Neuronal stem cell (in vitro differentiated cells): ENCODE measurements around the gene SNX15.
A peak's percentile ranks its signal among the peaks of the same experiment; 100 is the strongest.

ENCODE experiments used
- DNase-seq: peaks from one replicate; pipeline ENCODE4 v3.0.0-alpha.2; 2013; ENCODE audit warnings: low spot score
- H2AFZ ChIP-seq: one replicate; pipeline ENCODE4 v1.6.1; 2013; ENCODE audit warnings: mild to moderate bottlenecking, low read length, inconsistent platforms
- H2AK5ac ChIP-seq: 2 replicates; pipeline ENCODE4 v1.6.1; 2013; ENCODE audit warnings: low read depth, mild to moderate bottlenecking, inconsistent platforms, low read length, moderate library complexity, mixed read lengths
- H2BK120ac ChIP-seq: 2 replicates; pipeline ENCODE4 v1.6.1; 2013; ENCODE audit warnings: low read depth, mild to moderate bottlenecking, inconsistent platforms, low read length, moderate library complexity, mixed read lengths
- H2BK12ac ChIP-seq: one replicate; pipeline ENCODE4 v1.6.1; 2013; ENCODE audit warnings: low read length, inconsistent platforms
- H2BK15ac ChIP-seq: 2 replicates; pipeline ENCODE4 v1.6.1; 2013; ENCODE audit warnings: mild to moderate bottlenecking, low read length, inconsistent platforms, mixed read lengths
- H2BK5ac ChIP-seq: one replicate; pipeline ENCODE4 v1.6.1; 2013; ENCODE audit warnings: inconsistent platforms, mild to moderate bottlenecking, low read length, moderate library complexity
- H3K14ac ChIP-seq: one replicate; pipeline ENCODE4 v1.6.1; 2013; ENCODE audit warnings: low read length, inconsistent platforms
- H3K18ac ChIP-seq: 2 replicates; pipeline ENCODE4 v1.6.1; 2013; ENCODE audit warnings: low read length, inconsistent platforms
- H3K23ac ChIP-seq: 2 replicates; pipeline ENCODE4 v1.6.1; 2013; ENCODE audit warnings: low read depth, mild to moderate bottlenecking, mixed read lengths, low read length, inconsistent platforms; ENCODE audit not compliant: poor library complexity
- H3K27ac ChIP-seq: replicated peaks from 3 replicates; pipeline ENCODE4 v1.5.1; 2013; ENCODE audit warnings: low read length, inconsistent platforms
- H3K27me3 ChIP-seq, 3 experiments: 2 replicates each; pipeline ENCODE4 v1.6.1; 2013; ENCODE audit warnings: low read length in 3 of 3, mild to moderate bottlenecking in 2 of 3, inconsistent platforms in 1 of 3, low read depth in 1 of 3, mixed read lengths in 1 of 3, moderate library complexity in 1 of 3; ENCODE audit not compliant: control insufficient read depth in 3 of 3, insufficient read depth in 3 of 3
- H3K36me3 ChIP-seq, 2 donors: replicated peaks in 1 of 2; 2 replicates each; pipeline ENCODE4 v1.6.1; 2013; ENCODE audit warnings: low read length in 2 of 2; ENCODE audit not compliant: control insufficient read depth in 2 of 2, insufficient read depth in 2 of 2
- H3K4ac ChIP-seq: 2 replicates; pipeline ENCODE4 v1.6.1; 2013; ENCODE audit warnings: inconsistent platforms, mild to moderate bottlenecking, low read length, moderate library complexity
- H3K4me1 ChIP-seq, 2 donors: 1 replicate in 1 of 2; 2 replicates in 1 of 2; pipeline ENCODE4 v1.6.1; 2013; ENCODE audit warnings: low read length in 2 of 2, low read depth in 1 of 2; ENCODE audit not compliant: control insufficient read depth in 2 of 2, insufficient read depth in 1 of 2
- H3K4me2 ChIP-seq: one replicate; pipeline ENCODE4 v1.6.1; 2013; ENCODE audit warnings: mild to moderate bottlenecking, low read length, inconsistent platforms; ENCODE audit not compliant: insufficient read depth, poor library complexity, severe bottlenecking
- H3K4me3 ChIP-seq, 2 donors: 2 replicates each; pipeline ENCODE4 v1.5.1; 2013; ENCODE audit warnings: low read length in 2 of 2, mild to moderate bottlenecking in 2 of 2, inconsistent platforms in 1 of 2, moderate library complexity in 1 of 2
- H3K79me1 ChIP-seq: one replicate; pipeline ENCODE4 v1.6.1; 2013; ENCODE audit warnings: low read depth, mild to moderate bottlenecking, inconsistent platforms, low read length, moderate library complexity
- H3K9ac ChIP-seq: one replicate; pipeline ENCODE4 v1.6.1; 2013; ENCODE audit warnings: mild to moderate bottlenecking, low read depth, low read length, inconsistent platforms; ENCODE audit not compliant: poor library complexity
- H3K9me3 ChIP-seq, 2 donors: replicated peaks in 1 of 2; 2 replicates each; pipeline versions ENCODE3 to v1.6.1; 2013; ENCODE audit warnings: low read length in 2 of 2, mild to moderate bottlenecking in 2 of 2, inconsistent platforms in 1 of 2, low read depth in 1 of 2, mixed read lengths in 1 of 2, moderate library complexity in 1 of 2; ENCODE audit not compliant: control insufficient read depth in 2 of 2, insufficient read depth in 1 of 2
- H4K8ac ChIP-seq: one replicate; pipeline ENCODE4 v1.6.1; 2013; ENCODE audit warnings: low read depth, mild to moderate bottlenecking, inconsistent platforms, low read length, moderate library complexity
- H4K91ac ChIP-seq: one replicate; pipeline ENCODE4 v1.6.1; 2013; ENCODE audit warnings: low read length, low read depth, mild to moderate bottlenecking, inconsistent platforms; ENCODE audit not compliant: poor library complexity
- WGBS, 2 donors: extraction: QIAGEN DNeasy Blood & Tissue Kit; methylation state at CpG; one replicate each; pipeline ENCODE4 v1.1.7; 2013; ENCODE audit warnings: missing lambda C conversion rate in 2 of 2, mixed read lengths in 1 of 2; ENCODE audit not compliant: insufficient read length in 2 of 2, insufficient replicate concordance in 1 of 2; ENCODE audit errors: extremely low coverage in 2 of 2; 5-methylcytosine and 5-hydroxymethylcytosine counted together

SNX15 gene

DNA sequence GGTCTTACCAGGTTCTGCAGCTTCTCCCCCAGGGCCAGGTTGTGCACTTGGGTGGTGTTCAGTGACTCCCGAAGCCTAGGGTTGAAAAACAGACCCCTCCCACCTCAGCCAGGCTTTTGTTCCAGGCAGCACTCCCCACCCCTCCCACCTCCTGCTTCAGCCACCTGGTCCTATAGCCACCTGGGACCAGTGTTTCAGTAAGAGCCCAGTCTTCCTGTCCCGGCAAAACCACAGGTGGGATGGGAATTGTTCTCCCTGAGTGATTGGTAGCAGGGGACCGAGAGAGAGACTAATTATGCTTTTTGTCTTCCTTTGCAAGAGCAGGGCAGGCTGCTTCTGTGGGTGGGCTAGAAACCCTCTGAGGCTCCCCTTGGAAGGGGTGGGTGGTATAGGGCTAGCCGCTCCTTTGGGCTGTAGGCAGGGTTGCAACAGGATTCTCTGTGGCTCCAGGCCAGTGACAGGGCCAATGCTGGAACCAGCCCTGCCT lies 39.6 kb downstream of the SNX15 start:
- Histone ChIP-seq H3K23ac (no peak overlapping the region), H2BK120ac (no peak overlapping the region), H3K18ac (peak overlapping the region; percentile 61), H2BK15ac (peak overlapping the region; percentile 6), H2AK5ac (no peak overlapping the region), H3K4me3 (no peak overlapping the region), H4K91ac (no peak overlapping the region), H3K79me1 (no peaks in the 10 kb centered on the region), H3K9me3 (no peaks in the 10 kb centered on the region), H3K27ac (no peak overlapping the region), H2BK12ac (no peak overlapping the region), H3K4ac (no peak overlapping the region), H2BK5ac (no peak overlapping the region), H3K14ac (no peak overlapping the region), H3K36me3 (no peaks in the 10 kb centered on the region), H3K4me2 (no peak overlapping the region), H3K4me1 (peaks cover 9 to 11% of the 10 kb centered on the region in 2 donors), H2AFZ (peak overlapping the region; percentile 83), H3K9ac (peak overlapping the region; percentile 80), H4K8ac (no peak overlapping the region), H3K27me3 (no peaks in the 10 kb centered on the region)
- WGBS, 2 donors, result no CpG with 5 or more reads among the region's 4 CpGs
- DNase-seq, result no peak

DNA sequence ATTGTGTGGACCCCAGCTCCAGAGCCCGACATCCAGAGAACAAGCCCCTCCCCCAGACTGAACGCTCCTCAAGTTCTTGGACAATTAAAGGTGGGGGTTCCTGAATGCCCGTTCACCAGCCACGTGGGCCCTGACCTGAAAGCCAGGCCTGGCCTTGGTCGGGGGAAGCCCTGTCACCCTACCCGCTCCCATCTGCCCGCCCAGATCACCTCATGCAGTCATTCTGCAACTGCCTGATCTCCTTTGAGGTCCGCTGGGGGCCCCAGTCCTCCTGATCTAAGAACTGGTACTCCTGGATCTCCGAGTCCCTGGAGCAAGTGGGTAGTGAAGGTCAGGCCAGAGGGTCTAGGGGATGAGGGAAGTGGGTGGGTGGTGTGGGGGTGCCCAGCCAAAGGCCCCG lies 40.2 kb downstream of the SNX15 start:
- Histone ChIP-seq H3K4me3 (no peak overlapping the region), H3K4me1 (peaks cover 9 to 11% of the 10 kb centered on the region in 2 donors), H3K14ac (no peak overlapping the region), H3K4ac (no peak overlapping the region), H2BK120ac (no peak overlapping the region), H2BK12ac (peak overlapping the region; percentile 59), H3K79me1 (no peaks in the 10 kb centered on the region), H4K91ac (no peak overlapping the region), H3K36me3 (no peaks in the 10 kb centered on the region), H3K27ac (no peak overlapping the region), H3K27me3 (no peaks in the 10 kb centered on the region), H3K18ac (peak overlapping the region; percentile 61), H2BK15ac (no peak overlapping the region), H2AFZ (peak overlapping the region; percentile 83), H3K9me3 (no peaks in the 10 kb centered on the region), H3K4me2 (no peak overlapping the region), H2BK5ac (no peak overlapping the region), H4K8ac (no peak overlapping the region), H2AK5ac (no peak overlapping the region), H3K23ac (no peak overlapping the region), H3K9ac (no peak overlapping the region)
- WGBS, 2 donors, result no CpG with 5 or more reads among the region's 10 CpGs
- DNase-seq, result no peak

DNA sequence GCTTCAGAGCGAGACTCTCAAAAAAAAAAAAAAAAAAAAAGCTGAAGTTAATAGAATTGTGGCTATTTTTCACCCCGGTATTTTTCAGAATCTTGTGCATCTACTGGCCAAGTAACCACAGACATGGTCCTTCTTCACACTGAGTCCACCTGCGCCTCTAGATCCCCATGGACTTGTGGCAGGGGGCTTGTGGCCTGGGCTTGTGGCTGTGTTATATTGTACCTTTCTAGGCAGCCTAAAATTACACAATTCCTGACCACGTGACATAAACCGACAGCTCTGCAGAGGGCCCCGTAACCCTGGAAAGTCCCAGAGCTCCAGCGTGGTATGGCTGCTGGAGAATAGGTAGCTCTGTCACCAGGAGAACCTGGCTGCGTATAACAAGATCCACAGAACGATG lies 42.0 kb downstream of the SNX15 start:
- H2BK15ac ChIP-seq, result no peak overlapping the region
- DNase-seq, result no peak
- no peak overlapping the region for H3K14ac ChIP-seq
- H3K4ac ChIP-seq, result no peak overlapping the region
- no peaks in the 10 kb centered on the region for H3K9me3 ChIP-seq
- no peaks in the 10 kb centered on the region for H3K27me3 ChIP-seq
- H3K36me3 ChIP-seq, result no peaks in the 10 kb centered on the region
- no peak overlapping the region for H3K23ac ChIP-seq
- H3K4me3 ChIP-seq, result no peak overlapping the region
- no peak overlapping the region for H3K4me2 ChIP-seq
- no peak overlapping the region for H2AK5ac ChIP-seq
- no peak overlapping the region for H4K91ac ChIP-seq
- H3K9ac ChIP-seq, result no peak overlapping the region
- H2BK5ac ChIP-seq, result no peak overlapping the region
- no peak overlapping the region for H2BK120ac ChIP-seq
- no CpG with 5 or more reads among the region's 9 CpGs for WGBS, 2 donors
- H3K4me1 ChIP-seq, result peaks cover 9 to 11% of the 10 kb centered on the region in 2 donors
- no peak overlapping the region for H3K27ac ChIP-seq
- H4K8ac ChIP-seq, result no peak overlapping the region
- no peak overlapping the region for H3K18ac ChIP-seq
- no peak overlapping the region for H2AFZ ChIP-seq
- H3K79me1 ChIP-seq, result no peaks in the 10 kb centered on the region
- no peak overlapping the region for H2BK12ac ChIP-seq

DNA sequence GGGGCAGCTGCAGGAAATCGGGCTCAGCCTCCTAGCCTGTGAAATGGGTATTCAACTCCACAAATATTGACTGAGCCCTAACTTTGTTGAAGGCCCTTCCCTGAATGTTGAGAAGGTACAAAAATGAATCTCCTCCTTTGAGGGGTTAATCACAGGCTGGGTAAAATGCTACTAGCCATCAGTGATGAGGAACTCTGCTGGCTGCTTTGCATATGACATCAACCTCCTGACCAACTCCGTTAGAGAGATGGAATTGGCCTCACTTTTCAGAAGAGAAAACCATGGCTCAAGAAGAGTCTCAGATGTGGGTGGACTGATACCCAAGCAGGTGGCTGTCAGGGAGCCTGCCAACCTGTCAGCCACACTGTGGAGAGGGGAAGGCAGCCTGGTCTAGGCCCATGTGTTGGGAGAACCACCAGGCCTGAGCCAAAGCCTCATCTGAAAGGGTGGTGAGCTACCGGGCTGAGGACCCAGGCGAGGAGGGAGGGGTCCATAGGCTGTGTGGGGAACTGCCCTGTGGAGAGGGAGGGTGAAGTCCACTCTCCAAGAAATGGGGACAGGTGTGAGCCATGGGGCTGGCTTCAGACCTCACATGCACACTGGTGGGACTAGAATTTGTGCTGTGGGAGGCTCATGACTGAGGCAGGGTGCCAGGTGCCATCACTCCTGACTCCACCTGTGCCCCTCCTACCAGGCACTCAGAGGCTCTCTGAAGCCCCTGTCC lies 44.8 kb downstream of the SNX15 start:
- Histone ChIP-seq H3K27me3 (no peaks in the 10 kb centered on the region), H2BK5ac (no peak overlapping the region), H3K14ac (no peak overlapping the region), H3K9ac (no peak overlapping the region), H3K4ac (no peak overlapping the region), H3K4me3 (no peak overlapping the region), H3K23ac (no peak overlapping the region), H2AFZ (no peak overlapping the region), H2AK5ac (peak overlapping the region; percentile 33), H2BK120ac (no peak overlapping the region), H3K9me3 (no peaks in the 10 kb centered on the region), H3K4me1 (peaks cover under 1 to 2% of the 10 kb centered on the region in 2 donors), H4K91ac (no peak overlapping the region), H3K18ac (no peak overlapping the region), H4K8ac (no peak overlapping the region), H3K36me3 (peaks cover 2 to 18% of the 10 kb centered on the region in 2 donors), H3K27ac (no peak overlapping the region), H3K79me1 (no peaks in the 10 kb centered on the region), H2BK12ac (no peak overlapping the region), H3K4me2 (no peak overlapping the region), H2BK15ac (no peak overlapping the region)
- WGBS, 2 donors, result no CpG with 5 or more reads among the region's 4 CpGs
- DNase-seq, result no peak
